Left lung (tissue), 10 donors: ENCODE data around the gene TBX3. TPM values are rescaled to one million over a fixed set of nuclear protein-coding genes. Genes with fewer than 3 reads are reported as not detected.
A peak's percentile ranks its signal among the peaks of the same experiment; 100 is the strongest.

Experiments used
- ATAC-seq: fragments of 200-7000 bp; cut with Tn5 transposase; one replicate; pipeline ENCODE4 v1.9.1; 2020; ENCODE audit warnings: moderate library complexity
- DNase-seq, 4 donors: peaks; one replicate each; pipeline ENCODE4 v3.0.0-alpha.2; 2013 to 2020
- H3K27ac ChIP-seq, 2 donors: fragments of 200-600 bp; sonication (generic) in 1 of 2; one replicate each; pipeline versions ENCODE4 v1.5.0 to v1.8.0; 2020 to 2021
- H3K27me3 ChIP-seq, 2 donors: fragments of 200-600 bp; sonication (generic) in 1 of 2; one replicate each; pipeline versions ENCODE4 v1.5.0 to v1.8.0; 2020 to 2021
- H3K36me3 ChIP-seq, 2 donors: fragments of 200-600 bp; sonication (generic) in 1 of 2; one replicate each; pipeline versions ENCODE4 v1.5.0 to v1.8.0; 2020 to 2021
- H3K4me1 ChIP-seq, 2 donors: fragments of 200-600 bp; one replicate each; pipeline ENCODE4 v1.8.0; 2021
- H3K4me3 ChIP-seq, 2 donors: fragments of 200-600 bp; sonication (generic) in 1 of 2; one replicate each; pipeline versions ENCODE4 v1.5.0 to v1.8.0; 2020 to 2021; ENCODE audit warnings: mild to moderate bottlenecking in 1 of 2
- H3K9me3 ChIP-seq, 2 donors: fragments of 200-600 bp; sonication (generic) in 1 of 2; one replicate each; pipeline versions ENCODE4 v1.5.0 to v1.8.0; 2020 to 2021
- intact Hi-C, 2 donors: fragments of 100-400 bp; cut with DNase I; formaldehyde crosslinking; loops; one replicate each; pipeline versions ENCODE4 v1.11.2 to v1.14.2; 2022
- polyA plus RNA-seq, 6 donors: library from polyadenylated mRNA; unstranded; fragments of 120-200 nt; gene quantifications; one replicate each; pipeline ENCODE4 v1.2.1, GENCODE V29; 2013; ENCODE audit not compliant: insufficient read length in 6 of 6
- total RNA-seq, 2 donors: library from RNA; stranded (reverse); fragmentation: NEBNext Ultra II Directional; extraction: Animal tissue kit (Norgen Biotek cat#: 25700); gene quantifications; one replicate each; pipeline ENCODE4 v1.2.1, GENCODE V29; 2021
- TF ChIP-seq, protein P1 (sequence below), 2 donors: fragments of 200-600 bp; sonication (generic) in 1 of 2; IDR thresholded peaks; one replicate each; pipeline versions ENCODE4 v1.5.0 to v1.8.0; 2021; ENCODE audit warnings: antibody characterized with exemption in 2 of 2
- donor health status: DM: no; HTN: yes; CAD: no.
- donor health status: DM: no; HTN: no; CAD: no.

TBX3 gene
- total and polyA plus RNA-seq, 8 donors: 28.3 to 109 (median 104) TPM

DNA sequence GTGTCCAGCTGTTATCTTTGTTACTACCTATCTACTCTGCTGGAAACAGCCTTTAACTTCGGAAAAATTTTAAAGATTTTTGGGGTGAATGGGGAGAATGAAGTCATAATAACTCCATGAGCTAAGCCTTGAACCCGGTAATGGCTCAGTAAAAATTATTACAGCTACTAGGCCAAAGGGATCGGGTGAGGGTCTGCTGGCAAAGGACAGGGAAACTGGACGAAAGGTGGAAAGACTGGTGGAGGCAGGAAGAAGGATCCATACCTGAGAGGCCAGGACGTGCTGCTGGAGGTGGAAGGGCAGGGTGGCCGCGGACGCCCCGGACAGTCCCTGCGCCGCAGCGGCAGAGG is 10.1 kb downstream of the TBX3 start:
- H3K36me3 ChIP-seq: peaks cover 0 to 8% of the 10 kb centered on the region in 2 donors
- H3K9me3 ChIP-seq: no peaks in the 10 kb centered on the region
- H3K4me3 ChIP-seq: peak overlapping the region in 1 of 2 donors; percentile 40
- no peak for DNase-seq
- peak overlapping the region; percentile 72 to 87 for H3K27ac ChIP-seq
- H3K27me3 ChIP-seq: peaks cover 41 to 94% of the 10 kb centered on the region in 2 donors
- TF ChIP-seq, protein P1, sequence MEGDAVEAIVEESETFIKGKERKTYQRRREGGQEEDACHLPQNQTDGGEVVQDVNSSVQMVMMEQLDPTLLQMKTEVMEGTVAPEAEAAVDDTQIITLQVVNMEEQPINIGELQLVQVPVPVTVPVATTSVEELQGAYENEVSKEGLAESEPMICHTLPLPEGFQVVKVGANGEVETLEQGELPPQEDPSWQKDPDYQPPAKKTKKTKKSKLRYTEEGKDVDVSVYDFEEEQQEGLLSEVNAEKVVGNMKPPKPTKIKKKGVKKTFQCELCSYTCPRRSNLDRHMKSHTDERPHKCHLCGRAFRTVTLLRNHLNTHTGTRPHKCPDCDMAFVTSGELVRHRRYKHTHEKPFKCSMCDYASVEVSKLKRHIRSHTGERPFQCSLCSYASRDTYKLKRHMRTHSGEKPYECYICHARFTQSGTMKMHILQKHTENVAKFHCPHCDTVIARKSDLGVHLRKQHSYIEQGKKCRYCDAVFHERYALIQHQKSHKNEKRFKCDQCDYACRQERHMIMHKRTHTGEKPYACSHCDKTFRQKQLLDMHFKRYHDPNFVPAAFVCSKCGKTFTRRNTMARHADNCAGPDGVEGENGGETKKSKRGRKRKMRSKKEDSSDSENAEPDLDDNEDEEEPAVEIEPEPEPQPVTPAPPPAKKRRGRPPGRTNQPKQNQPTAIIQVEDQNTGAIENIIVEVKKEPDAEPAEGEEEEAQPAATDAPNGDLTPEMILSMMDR (IDR thresholded peaks at IDR 0.05): no peak
- ATAC-seq: no peak
- intact Hi-C loops: no loop called here
- H3K4me1 ChIP-seq: peaks cover 7 to 14% of the 10 kb centered on the region in 2 donors

DNA sequence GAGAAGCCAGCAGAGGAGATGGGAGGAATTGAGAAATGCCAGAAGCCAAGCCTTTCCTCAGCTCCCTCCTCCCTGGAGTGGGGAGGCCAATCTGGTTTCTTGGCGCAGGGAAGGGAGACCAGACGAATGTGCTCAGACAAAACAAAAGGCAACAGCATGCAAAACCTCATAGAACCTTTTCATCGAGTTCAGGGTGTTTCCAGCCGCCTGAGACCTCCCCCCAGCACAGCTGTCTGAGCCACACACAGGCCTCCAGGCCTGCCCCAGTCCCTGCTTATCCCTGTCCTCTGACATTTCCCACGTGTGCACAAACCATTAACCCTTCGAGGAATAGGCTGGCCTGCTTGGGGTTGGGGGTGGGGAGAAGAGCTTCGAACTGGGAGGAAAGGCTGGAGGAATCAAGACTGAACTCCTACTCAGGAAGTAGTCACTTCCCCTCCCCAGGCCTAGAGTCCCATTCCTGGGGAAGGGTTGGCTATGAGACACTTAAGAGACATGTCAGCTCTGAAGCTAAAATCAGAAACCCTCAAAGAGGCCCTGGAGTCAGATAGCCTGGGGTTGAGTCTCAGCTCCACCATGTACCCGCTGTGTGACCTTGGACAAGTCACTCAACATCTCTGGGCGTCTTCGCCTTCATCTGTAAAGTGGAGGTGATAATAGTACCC is 10.7 kb downstream of the TBX3 start:
- Histone ChIP-seq H3K27ac (peak overlapping the region; percentile 72 to 87), H3K9me3 (no peaks in the 10 kb centered on the region), H3K36me3 (peaks cover 0 to 8% of the 10 kb centered on the region in 2 donors), H3K4me1 (peaks cover 7 to 14% of the 10 kb centered on the region in 2 donors), H3K4me3 (peak overlapping the region in 1 of 2 donors; percentile 40), H3K27me3 (peaks cover 41 to 94% of the 10 kb centered on the region in 2 donors)
- DNase-seq: peak in 2 of 4 donors; percentile 89 to 93
- TF ChIP-seq, protein P1 (IDR thresholded peaks at IDR 0.05): no peak
- peak; percentile 61 for ATAC-seq
- intact Hi-C loops: no loop called here

DNA sequence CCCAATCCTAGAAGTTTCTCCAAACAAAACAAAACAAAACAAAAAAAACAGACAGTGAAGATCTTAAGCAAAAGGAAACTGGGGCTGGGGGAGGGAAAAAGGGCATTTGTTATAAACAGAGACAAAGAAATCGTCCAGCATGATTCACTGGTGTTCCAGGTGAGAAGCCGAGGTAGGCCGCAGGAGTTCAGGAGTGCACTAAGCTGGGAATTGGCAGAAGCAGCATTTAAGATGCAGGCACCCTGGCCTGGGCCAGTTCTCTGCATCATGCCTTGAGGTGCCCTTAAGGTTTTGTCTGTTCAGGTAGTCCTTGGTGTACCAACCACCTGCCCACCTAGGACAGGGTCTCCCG is 11.2 kb downstream of the TBX3 start:
- ATAC-seq: no peak
- Histone ChIP-seq H3K27ac (peak overlapping the region; percentile 72 to 87), H3K36me3 (peaks cover 0 to 8% of the 10 kb centered on the region in 2 donors), H3K4me3 (peak overlapping the region in 1 of 2 donors; percentile 40), H3K4me1 (peaks cover 7 to 14% of the 10 kb centered on the region in 2 donors), H3K27me3 (peaks cover 44 to 97% of the 10 kb centered on the region in 2 donors), H3K9me3 (no peaks in the 10 kb centered on the region)
- TF ChIP-seq, protein P1 (IDR thresholded peaks at IDR 0.05): no peak
- intact Hi-C loops: no loop called here
- no peak for DNase-seq

DNA sequence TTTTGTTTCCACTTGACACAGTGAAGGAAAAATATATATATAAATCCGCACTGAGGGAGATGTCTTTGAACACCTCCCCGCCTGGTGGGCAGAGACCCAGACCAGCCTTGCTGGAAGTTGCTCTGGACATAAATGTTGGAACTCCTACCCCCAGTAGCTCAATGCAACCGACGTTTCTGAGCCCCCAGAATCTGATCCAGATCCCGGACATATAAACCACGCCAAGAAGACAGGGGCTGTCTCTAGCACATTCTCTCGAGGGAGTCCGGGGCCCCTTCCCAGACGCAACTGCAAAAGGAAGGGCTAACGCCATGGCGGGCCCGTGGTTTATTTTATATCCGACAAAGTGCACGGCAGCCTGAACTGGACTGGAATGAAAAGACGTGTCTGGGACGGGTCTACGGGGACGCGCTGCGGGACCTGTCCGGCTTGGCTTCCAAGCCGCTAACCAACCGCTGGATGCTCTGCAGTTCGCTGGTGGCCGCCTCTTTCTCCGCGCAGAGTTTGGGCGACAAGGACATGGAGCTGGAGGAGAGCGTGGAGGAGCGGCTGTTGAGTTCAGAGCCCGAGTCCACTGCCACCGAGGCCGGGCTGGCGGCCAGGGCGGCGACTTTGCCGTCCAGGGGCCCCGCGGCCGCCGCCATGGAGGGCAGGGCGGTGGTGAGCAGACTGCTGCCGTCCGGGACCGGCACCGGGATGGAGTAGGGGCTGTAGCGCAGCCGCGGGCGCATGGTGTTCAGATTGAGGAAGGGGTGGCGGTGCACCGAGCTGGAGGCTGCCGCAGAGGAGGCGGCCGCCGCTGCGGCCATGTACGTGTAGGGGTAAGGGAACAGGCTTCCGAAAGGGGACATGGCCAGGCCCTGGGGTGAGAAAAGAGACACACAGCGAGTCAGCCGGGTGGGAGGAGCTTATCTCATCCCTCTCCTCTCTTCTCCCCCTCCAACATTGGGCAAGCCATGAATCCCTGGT is 12.2 kb downstream of the TBX3 start:
- ATAC-seq: no peak
- Histone ChIP-seq H3K4me3 (peak overlapping the region in 1 of 2 donors; percentile 40), H3K36me3 (peaks cover 0 to 8% of the 10 kb centered on the region in 2 donors), H3K27ac (peak overlapping the region; percentile 72 to 87), H3K27me3 (peaks cover 51 to 98% of the 10 kb centered on the region in 2 donors), H3K4me1 (peaks cover 7 to 14% of the 10 kb centered on the region in 2 donors), H3K9me3 (no peaks in the 10 kb centered on the region)
- intact Hi-C loops: no loop called here
- peak in 1 of 4 donors; percentile 78 for DNase-seq
- TF ChIP-seq, protein P1 (IDR thresholded peaks at IDR 0.05): no peak

DNA sequence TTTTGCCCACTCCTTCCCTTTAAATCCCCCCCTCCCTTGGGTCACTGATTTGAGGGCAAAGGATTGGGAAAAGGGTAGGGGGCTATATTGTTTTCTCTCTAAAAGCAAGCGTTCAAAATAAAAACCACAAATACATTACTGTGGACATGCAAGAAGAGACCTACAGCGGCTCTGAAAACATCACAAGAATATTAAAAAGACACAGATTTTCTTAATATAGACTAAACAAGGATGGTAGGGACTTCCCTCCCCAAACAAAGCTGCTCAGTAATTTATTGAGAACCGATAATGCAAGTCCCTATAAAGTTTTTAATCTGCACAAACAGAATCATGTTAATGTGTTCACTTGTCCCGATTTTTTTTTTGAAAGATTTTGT is 12.9 kb downstream of the TBX3 start:
- no peaks in the 10 kb centered on the region for H3K9me3 ChIP-seq
- peaks cover 52 to 98% of the 10 kb centered on the region in 2 donors for H3K27me3 ChIP-seq
- H3K4me1 ChIP-seq: peaks cover 4 to 14% of the 10 kb centered on the region in 2 donors
- no peak for DNase-seq
- H3K27ac ChIP-seq: peak overlapping the region; percentile 72 to 87
- intact Hi-C loops: no loop called here
- H3K36me3 ChIP-seq: peaks cover 0 to 8% of the 10 kb centered on the region in 2 donors
- peak overlapping the region in 1 of 2 donors; percentile 40 for H3K4me3 ChIP-seq
- ATAC-seq: no peak
- TF ChIP-seq, protein P1 (IDR thresholded peaks at IDR 0.05): no peak
